Mesendoderm (in vitro differentiated cells): ENCODE results near the gene RRP1. TPM values are rescaled to one million over a fixed set of nuclear protein-coding genes. Genes with fewer than 3 reads are reported as not detected.
A peak's percentile ranks its signal among the peaks of the same experiment; 100 is the strongest.

ENCODE experiments used
- DNase-seq: peaks from one replicate; pipeline ENCODE4 v3.0.0; 2013
- H2AK5ac ChIP-seq: 2 replicates; pipeline ENCODE4 v1.6.1; 2013; ENCODE audit warnings: low read length, inconsistent platforms
- H2BK120ac ChIP-seq: 2 replicates; pipeline ENCODE4 v1.6.1; 2013; ENCODE audit warnings: low read depth, mild to moderate bottlenecking, low read length, moderate library complexity, mixed read lengths
- H2BK15ac ChIP-seq: replicated peaks from 2 replicates; pipeline ENCODE4 v1.6.1; 2013; ENCODE audit warnings: low read depth, mild to moderate bottlenecking, moderate library complexity
- H2BK5ac ChIP-seq: 2 replicates; pipeline ENCODE4 v1.6.1; 2013; ENCODE audit warnings: low read length, inconsistent platforms
- H3K18ac ChIP-seq: 2 replicates; pipeline ENCODE4 v1.6.1; 2013; ENCODE audit warnings: mild to moderate bottlenecking, low read length, mixed read lengths
- H3K23ac ChIP-seq: one replicate; pipeline ENCODE4 v1.6.1; 2013; ENCODE audit warnings: low read length
- H3K27ac ChIP-seq: 2 replicates; pipeline ENCODE4 v1.5.1; 2013; ENCODE audit warnings: low read depth, mild to moderate bottlenecking, inconsistent platforms, low read length, moderate library complexity
- H3K27me3 ChIP-seq: 2 replicates; pipeline ENCODE4 v1.6.1; 2013; ENCODE audit warnings: low read length, control low read depth, mild to moderate bottlenecking, inconsistent platforms; ENCODE audit not compliant: insufficient read depth, poor library complexity
- H3K36me3 ChIP-seq: 2 replicates; pipeline ENCODE4 v1.6.1; 2013; ENCODE audit warnings: low read length, inconsistent platforms; ENCODE audit not compliant: control insufficient read depth, insufficient read depth
- H3K4ac ChIP-seq: one replicate; pipeline ENCODE4 v1.6.1; 2013; ENCODE audit warnings: low read depth, mild to moderate bottlenecking, low read length, moderate library complexity
- H3K4me1 ChIP-seq: 2 replicates; pipeline ENCODE4 v1.6.1; 2013; ENCODE audit warnings: low read depth, low read length, inconsistent platforms; ENCODE audit not compliant: control insufficient read depth
- H3K4me2 ChIP-seq: 2 replicates; pipeline ENCODE4 v1.6.1; 2013; ENCODE audit warnings: low read length
- H3K4me3 ChIP-seq: 2 replicates; pipeline ENCODE4 v1.5.1; 2013; ENCODE audit warnings: mild to moderate bottlenecking, low read length
- H3K56ac ChIP-seq: one replicate; pipeline ENCODE4 v1.6.1; 2013; ENCODE audit warnings: low read length
- H3K79me1 ChIP-seq: 2 replicates; pipeline ENCODE4 v1.6.1; 2013; ENCODE audit warnings: low read length, inconsistent platforms
- H3K79me2 ChIP-seq: 2 replicates; pipeline ENCODE4 v1.6.1; 2013; ENCODE audit warnings: mild to moderate bottlenecking, low read length; ENCODE audit not compliant: control insufficient read depth, insufficient read depth
- H3K9ac ChIP-seq: 2 replicates; pipeline ENCODE4 v1.6.1; 2013; ENCODE audit warnings: low read length, inconsistent platforms
- H4K5ac ChIP-seq: one replicate; pipeline ENCODE4 v1.6.1; 2013; ENCODE audit warnings: low read length
- H4K8ac ChIP-seq: one replicate; pipeline ENCODE4 v1.6.1; 2013; ENCODE audit warnings: low read depth, mild to moderate bottlenecking, control low read depth, low read length, moderate library complexity
- WGBS: extraction: QIAGEN DNeasy Blood & Tissue Kit; methylation state at CpG from one replicate; pipeline ENCODE4 v1.1.7; 2013; ENCODE audit warnings: low lambda C conversion rate, missing lambda C conversion rate; ENCODE audit not compliant: insufficient coverage; ENCODE audit errors: extremely low coverage; 5-methylcytosine and 5-hydroxymethylcytosine counted together
- polyA plus RNA-seq, 2 experiments: library from polyadenylated mRNA; stranded (reverse); fragments of 200-250 nt; gene quantifications; one replicate each; pipeline ENCODE4 v1.2.3, GENCODE V29; 2013

The RRP1 gene
- 44.4 TPM for polyA plus RNA-seq (2013, experiment 1 of 2)
- 46.8 TPM for polyA plus RNA-seq (2013, experiment 2 of 2)

- Histone ChIP-seq H3K4me3 (peak within 1 kb of the TSS; percentile 72), H3K79me1 (peaks cover 20% of the 10 kb centered on the region), H3K27ac (peak within 1 kb of the TSS; percentile 69), H3K4me1 (peaks cover 3% of the 10 kb centered on the region), H3K79me2 (peaks cover 41% of the 10 kb centered on the region), H2BK15ac (no peak within 1 kb of the TSS), H3K4ac (peak within 1 kb of the TSS; percentile 77), H2BK120ac (no peak within 1 kb of the TSS), H4K5ac (no peak within 1 kb of the TSS), H3K9ac (peak within 1 kb of the TSS; percentile 80), H3K36me3 (peaks cover 15% of the 10 kb centered on the region), H3K4me2 (peak within 1 kb of the TSS; percentile 57), H4K8ac (no peak within 1 kb of the TSS), H3K56ac (peak within 1 kb of the TSS; percentile 98), H3K18ac (peak within 1 kb of the TSS; percentile 78), H3K23ac (no peak within 1 kb of the TSS), H3K27me3 (no peaks in the 10 kb centered on the region), H2AK5ac (no peak within 1 kb of the TSS), H2BK5ac (no peak within 1 kb of the TSS)
- no CpG with 5 or more reads among the region's 83 CpGs for WGBS
- peak; percentile 93 for DNase-seq
These were observed at the start of gene RRP1 for GRCh38 chr21:43789276-43790009. Gene RRP1 (plus strand): TSS chr21:43789577. CDS start chr21:43789630, 53 bp downstream.

- H3K9ac ChIP-seq, result no peak overlapping the region
- no peaks in the 10 kb centered on the region for H3K4me1 ChIP-seq
- no peak overlapping the region for H3K4me3 ChIP-seq
- peaks cover 3% of the 10 kb centered on the region for H3K36me3 ChIP-seq
- H4K5ac ChIP-seq, result no peak overlapping the region
- no peak overlapping the region for H3K23ac ChIP-seq
- no peak overlapping the region for H4K8ac ChIP-seq
- H3K79me2 ChIP-seq, result no peaks in the 10 kb centered on the region
- H2AK5ac ChIP-seq, result no peak overlapping the region
- no peak overlapping the region for H2BK15ac ChIP-seq
- no peak overlapping the region for H3K27ac ChIP-seq
- H3K4ac ChIP-seq, result no peak overlapping the region
- peak overlapping the region; percentile 49 for H3K56ac ChIP-seq
- no peak overlapping the region for H3K18ac ChIP-seq
- no peak overlapping the region for H2BK120ac ChIP-seq
- no peak overlapping the region for H3K4me2 ChIP-seq
- no peaks in the 10 kb centered on the region for H3K27me3 ChIP-seq
- H3K79me1 ChIP-seq, result no peaks in the 10 kb centered on the region
- no peak for DNase-seq
- no CpG with 5 or more reads among the region's 25 CpGs for WGBS
- no peak overlapping the region for H2BK5ac ChIP-seq
These were observed 49.5 kb upstream of the RRP1 start for GRCh38 chr21:43739621-43740435.

GRCh38 chr21:43740497-43741156 is 48.8 kb upstream of the RRP1 start:
- H3K9ac ChIP-seq, result no peak overlapping the region
- no peak overlapping the region for H3K27ac ChIP-seq

DNA sequence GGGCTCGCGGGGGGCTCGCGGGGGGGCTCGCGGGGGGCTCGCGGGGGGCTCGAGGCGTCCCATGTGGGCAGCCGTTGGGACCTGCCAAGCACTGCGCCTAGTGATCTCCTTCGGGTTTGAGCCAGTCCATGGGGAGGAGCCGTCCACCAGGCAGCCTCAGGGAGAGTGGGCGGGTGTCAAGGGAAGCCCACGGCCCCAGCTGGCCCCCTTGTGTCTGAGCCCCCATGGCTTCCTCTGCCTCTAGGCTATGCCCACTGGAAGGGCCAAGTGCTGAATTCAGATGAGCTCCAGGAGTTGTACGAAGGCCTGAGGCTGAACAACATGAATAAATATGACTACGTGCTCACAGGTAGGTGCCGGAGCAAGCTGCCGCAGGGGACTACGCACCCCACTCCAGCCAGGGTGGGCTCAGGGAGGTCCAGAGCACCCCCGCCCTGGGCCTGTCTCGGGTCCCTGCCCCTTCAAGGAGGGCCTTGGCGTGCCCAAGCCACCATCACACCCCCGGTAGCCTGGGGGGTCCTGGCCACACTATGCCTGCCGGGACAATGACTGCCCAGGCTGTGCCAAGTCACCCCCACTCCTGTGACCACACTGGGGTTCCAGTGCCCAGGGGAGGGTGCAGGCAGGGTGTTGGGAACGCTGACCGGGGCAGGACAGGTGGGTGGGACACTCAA is 47.8 kb upstream of the RRP1 start:
- Histone ChIP-seq H3K27ac (no peak overlapping the region), H3K18ac (no peak overlapping the region), H3K56ac (no peak overlapping the region), H3K36me3 (peaks cover 4% of the 10 kb centered on the region), H4K8ac (no peak overlapping the region), H4K5ac (no peak overlapping the region), H3K4ac (no peak overlapping the region), H2BK5ac (no peak overlapping the region), H3K4me2 (no peak overlapping the region), H2BK15ac (no peak overlapping the region), H3K4me1 (no peaks in the 10 kb centered on the region), H3K79me2 (no peaks in the 10 kb centered on the region), H3K23ac (peak overlapping the region; percentile 17), H3K27me3 (no peaks in the 10 kb centered on the region), H3K4me3 (no peak overlapping the region), H2BK120ac (no peak overlapping the region), H2AK5ac (no peak overlapping the region), H3K9ac (no peak overlapping the region), H3K79me1 (no peaks in the 10 kb centered on the region)
- WGBS, result no CpG with 5 or more reads among the region's 28 CpGs
- DNase-seq, result peak; percentile 63

More at GRCh38 chr21:43740497-43741156, 48.8 kb upstream of the RRP1 start:
- Histone ChIP-seq H3K4me3 (no peak overlapping the region), H3K4ac (no peak overlapping the region), H2AK5ac (no peak overlapping the region), H2BK5ac (no peak overlapping the region), H3K27me3 (no peaks in the 10 kb centered on the region), H3K4me1 (no peaks in the 10 kb centered on the region), H3K36me3 (peaks cover 3% of the 10 kb centered on the region), H4K8ac (no peak overlapping the region), H3K23ac (no peak overlapping the region), H2BK15ac (no peak overlapping the region), H3K79me2 (no peaks in the 10 kb centered on the region), H3K4me2 (no peak overlapping the region), H4K5ac (no peak overlapping the region), H3K18ac (no peak overlapping the region), H2BK120ac (no peak overlapping the region), H3K79me1 (no peaks in the 10 kb centered on the region), H3K56ac (peak overlapping the region; percentile 49)
- DNase-seq, result peak; percentile 93
- no CpG with 5 or more reads among the region's 25 CpGs for WGBS

GRCh38 chr21:43743947-43744346 is 45.4 kb upstream of the RRP1 start:
- Histone ChIP-seq H3K4me1 (no peaks in the 10 kb centered on the region), H2AK5ac (no peak overlapping the region), H3K56ac (no peak overlapping the region), H2BK15ac (no peak overlapping the region), H2BK120ac (no peak overlapping the region), H3K79me1 (no peaks in the 10 kb centered on the region), H3K27me3 (no peaks in the 10 kb centered on the region), H3K79me2 (no peaks in the 10 kb centered on the region), H3K36me3 (peaks cover 4% of the 10 kb centered on the region), H4K8ac (no peak overlapping the region), H3K23ac (no peak overlapping the region), H3K4me3 (no peak overlapping the region), H3K4me2 (no peak overlapping the region), H2BK5ac (no peak overlapping the region), H3K9ac (no peak overlapping the region), H3K18ac (no peak overlapping the region), H3K4ac (no peak overlapping the region), H3K27ac (no peak overlapping the region), H4K5ac (no peak overlapping the region)
- WGBS, result no CpG with 5 or more reads among the region's 8 CpGs
- DNase-seq, result no peak
